T-helper 1 cell treated with Interleukin-12 subunit alpha and Interleukin-12 subunit beta and Interleukin-4 antibody, amounts not matched to agents 30 ng/mL and 1 ng/mL, for 36 hours (primary cell): ENCODE data around the gene PRIMPOL. TPM values are rescaled to one million over a fixed set of nuclear protein-coding genes. Genes with fewer than 3 reads are reported as not detected.
"Not testable (repeated sequence)": the region's sequence is repeated elsewhere in the genome, so short reads cannot be mapped to it uniquely, and the experiment has no call there.

Experiments used
- intact Hi-C: fragments of 100-400 bp; cut with micrococcal nuclease; formaldehyde crosslinking; loops from one replicate; pipeline ENCODE4 v1.15.1; 2024
- total RNA-seq: library from RNA; stranded (reverse); gene quantifications from 2 replicates; pipeline ENCODE4 v1.2.3, GENCODE V29; 2022

Gene PRIMPOL
- total RNA-seq, 1 donor from 2014 or later, result 15.5 TPM

GRCh38 chr4:184636897-184637296 is 12.6 kb upstream of the PRIMPOL start:
- intact Hi-C loops, result no loop called here

- intact Hi-C loops, result no loop called here
Measured at GRCh38 chr4:184641022-184641421, 8.5 kb upstream of the PRIMPOL start.

- intact Hi-C loops, result no loop called here
Measured at GRCh38 chr4:184641451-184641850, 8.1 kb upstream of the PRIMPOL start.

GRCh38 chr4:184643731-184644130 is 5.8 kb upstream of the PRIMPOL start:
- intact Hi-C loops, result no loop called here

GRCh38 chr4:184644553-184645307 is 4.8 kb upstream of the PRIMPOL start:
- intact Hi-C loops, result loop anchor here (5.0 kb wide), 3 partner anchors 362 to 1202 kb away; partner anchors contain the start of genes CDKN2AIP, RWDD4 and TRAPPC11

- intact Hi-C loops, result loop anchor here (5.0 kb wide), 3 partner anchors 364 to 1204 kb away; partner anchors contain the start of genes CDKN2AIP, RWDD4 and TRAPPC11
Measured at GRCh38 chr4:184645904-184646610, 3.5 kb upstream of the PRIMPOL start.

GRCh38 chr4:184647266-184648053 is 2.1 kb upstream of the PRIMPOL start:
- intact Hi-C loops, result loop anchor here (2.0 to 5.0 kb wide), 9 partner anchors 73 to 1205 kb away; partner anchors contain the start of genes CCDC110, CDKN2AIP, CFAP97 and LRP2BP

- intact Hi-C loops, result loop anchor here (2.0 to 5.0 kb wide), 9 partner anchors 73 to 1206 kb away; partner anchors contain the start of genes CCDC110, CDKN2AIP, CFAP97 and LRP2BP
Measured at GRCh38 chr4:184648054-184648312, 1.6 kb upstream of the PRIMPOL start.

- intact Hi-C loops, result loop anchor here (1.0 to 5.0 kb wide), 23 partner anchors 16 to 1206 kb away; partner anchors contain the start of genes CCDC110, CDKN2AIP, CENPU and CFAP97
Measured at GRCh38 chr4:184648313-184649025, 1.1 kb upstream of the PRIMPOL start.

- intact Hi-C loops, result loop anchor here (1.0 to 5.0 kb wide), 25 partner anchors 14 to 1208 kb away; partner anchors contain the start of genes CCDC110, CDKN2AIP, CENPU and CFAP97
Measured at GRCh38 chr4:184649971-184650855, 675 bp downstream of the PRIMPOL start.

GRCh38 chr4:184651899-184652298 is 2.4 kb downstream of the PRIMPOL start:
- intact Hi-C loops, result loop anchor here (5.0 kb wide), 1 partner anchor 310 kb away; no protein-coding TSS in a partner anchor

GRCh38 chr4:184652681-184653080 is 3.1 kb downstream of the PRIMPOL start:
- intact Hi-C loops, result loop anchor here (5.0 kb wide), 1 partner anchor 310 kb away; no protein-coding TSS in a partner anchor

- intact Hi-C loops, result loop anchor here (5.0 kb wide), 1 partner anchor 309 kb away; no protein-coding TSS in a partner anchor
Measured at GRCh38 chr4:184653650-184654049, 4.1 kb downstream of the PRIMPOL start.

GRCh38 chr4:184655889-184656869 is 6.6 kb downstream of the PRIMPOL start:
- intact Hi-C loops, result no loop called here

GRCh38 chr4:184657144-184657543 is 7.6 kb downstream of the PRIMPOL start:
- intact Hi-C loops, result no loop called here

- intact Hi-C loops, result not testable (repeated sequence)
Measured at GRCh38 chr4:184657820-184658219, 8.3 kb downstream of the PRIMPOL start.

- intact Hi-C loops, result no loop called here
Measured at GRCh38 chr4:184660978-184661377, 11.4 kb downstream of the PRIMPOL start.

GRCh38 chr4:184662236-184662635 is 12.7 kb downstream of the PRIMPOL start:
- intact Hi-C loops, result no loop called here
